H1 (cell line): ENCODE measurements around the gene FOXF1.

Source experiments
- BRCA1 ChIP-seq: IDR thresholded peaks from 2 replicates; pipeline ENCODE4 v1.6.1; 2012; ENCODE audit warnings: low read depth, low read length, improper control_type of control experiment
- CTCF ChIP-seq, 3 experiments: IDR thresholded peaks; 1 replicate in 2 of 3; 2 replicates in 1 of 3; pipeline versions ENCODE4 v1.5.1 to v1.6.1; 2011; ENCODE audit warnings: low read length in 3 of 3, mild to moderate bottlenecking in 3 of 3, inconsistent platforms in 2 of 3, low read depth in 1 of 3, moderate library complexity in 1 of 3; ENCODE audit not compliant: insufficient read depth in 1 of 3; ENCODE audit errors: control extremely low read depth in 1 of 3
- EP300 ChIP-seq, 2 experiments: IDR thresholded peaks; 1 replicate in 1 of 2; 2 replicates in 1 of 2; pipeline ENCODE4 v1.6.1; 2011 to 2012; ENCODE audit warnings: low read depth in 2 of 2, low read length in 2 of 2, mild to moderate bottlenecking in 2 of 2, borderline replicate concordance in 1 of 2, inconsistent platforms in 1 of 2, moderate library complexity in 1 of 2
- MAX ChIP-seq: IDR thresholded peaks from 2 replicates; pipeline ENCODE4 v1.6.1; 2012; ENCODE audit warnings: inconsistent platforms
- RAD21 ChIP-seq, 2 experiments: IDR thresholded peaks in 1 of 2; conservative IDR thresholded peaks in 1 of 2; 2 replicates each; pipeline ENCODE4 v1.6.1; 2011; ENCODE audit warnings: low read depth in 2 of 2, low read length in 2 of 2, improper control_type of control experiment in 1 of 2, inconsistent platforms in 1 of 2, mild to moderate bottlenecking in 1 of 2, moderate library complexity in 1 of 2
- SP1 ChIP-seq: IDR thresholded peaks from 2 replicates; pipeline ENCODE4 v1.6.1; 2011; ENCODE audit warnings: low read depth, low read length

- TF ChIP-seq CTCF (IDR thresholded peaks at IDR 0.05; ENCODE audit: control extremely low read depth in 1 of 3, insufficient read depth in 1 of 3, low read depth in 1 of 3, low read length in 3 of 3) = no peak
- no peak; a peak in 1 of 3 replicates for TF ChIP-seq EP300 (IDR thresholded peaks at IDR 0.05; ENCODE audit: borderline replicate concordance in 1 of 2, low read depth in 2 of 2, low read length in 2 of 2)
- peak; percentile 81 for TF ChIP-seq MAX
- TF ChIP-seq SP1 = no peak
- no peak for TF ChIP-seq BRCA1
- TF ChIP-seq RAD21 (IDR thresholded peaks at IDR 0.05 in 1 of 2, conservative IDR thresholded peaks at IDR 0.05 in 1 of 2; ENCODE audit: low read depth in 2 of 2, low read length in 2 of 2) = no peak
Measured at GRCh38 chr16:86554917-86555703, 44.8 kb downstream of the FOXF1 start, which contains the start of gene MTHFSD.
